ENCODE measurements around the gene LY6G5B.

GRCh38 chr6:31689249-31690110, 19.7 kb downstream of the LY6G5B start:
- no peak for TF ChIP-seq CTCF (IDR thresholded peaks at IDR 0.05)
- no peak for TF ChIP-seq POLR2A (IDR thresholded peaks at IDR 0.05)
- TF ChIP-seq EP300 (IDR thresholded peaks at IDR 0.05) = no peak
- TF ChIP-seq POLR2AphosphoS5 (IDR thresholded peaks at IDR 0.05) = no peak

Measured in sigmoid colon (tissue), 4 donors.